Neural cell (in vitro differentiated cells): Measurements from ENCODE around the gene DNAH7.

Experiments used
- CTCF ChIP-seq: fragments of 450-650 bp; IDR thresholded peaks from 2 replicates; pipeline ENCODE4 v1.5.1; 2014; ENCODE audit warnings: antibody characterized with exemption, mild to moderate bottlenecking, moderate library complexity; ENCODE audit not compliant: poor library complexity, severe bottlenecking
- EP300 ChIP-seq: fragments of 450-650 bp; conservative IDR thresholded peaks from 2 replicates; pipeline ENCODE4 v1.6.1; 2014; ENCODE audit warnings: antibody characterized with exemption, mild to moderate bottlenecking, moderate library complexity; ENCODE audit not compliant: poor library complexity, severe bottlenecking
- EZH2 ChIP-seq: fragments of 200-600, 300-800 bp; shearing (Covaris generic), sonication (generic); IDR thresholded peaks from 2 replicates; pipeline ENCODE4 v1.6.1; 2014; ENCODE audit warnings: antibody characterized with exemption, low read length, borderline replicate concordance, mild to moderate bottlenecking; ENCODE audit not compliant: insufficient read depth, poor library complexity, severe bottlenecking
- MXI1 ChIP-seq: fragments of 450-650 bp; conservative IDR thresholded peaks from 2 replicates; pipeline ENCODE4 v1.6.1; 2014; ENCODE audit warnings: antibody characterized with exemption, mild to moderate bottlenecking; ENCODE audit not compliant: poor library complexity, severe bottlenecking
- POLR2AphosphoS5 ChIP-seq: IDR thresholded peaks from 2 replicates; pipeline ENCODE4 v1.6.1; 2012
- RAD21 ChIP-seq: fragments of 450-650 bp; conservative IDR thresholded peaks from 2 replicates; pipeline ENCODE4 v1.6.1; 2014; ENCODE audit warnings: antibody characterized with exemption, mild to moderate bottlenecking, moderate library complexity
- REST ChIP-seq: IDR thresholded peaks from 2 replicates; pipeline ENCODE4 v1.6.1; 2012; ENCODE audit warnings: borderline replicate concordance
- SMC3 ChIP-seq: fragments of 450-650 bp; conservative IDR thresholded peaks from 2 replicates; pipeline ENCODE4 v1.6.1; 2014; ENCODE audit warnings: antibody characterized with exemption, mild to moderate bottlenecking, moderate library complexity; ENCODE audit not compliant: poor library complexity
- TAF1 ChIP-seq: IDR thresholded peaks from 2 replicates; pipeline ENCODE4 v1.6.1; 2012; ENCODE audit warnings: low read depth

GRCh38 chr2:195834836-195835235 is 233.8 kb downstream of the DNAH7 start:
- no peak for TF ChIP-seq CTCF
- TF ChIP-seq MXI1: no peak
- no peak for TF ChIP-seq EP300
- no peak for TF ChIP-seq TAF1
- TF ChIP-seq EZH2: no peak
- no peak for TF ChIP-seq POLR2AphosphoS5
- no peak for TF ChIP-seq REST
- no peak for TF ChIP-seq RAD21
- no peak for TF ChIP-seq SMC3
